ENCODE data around the gene ZNF280A. TPM values are rescaled to one million over a fixed set of nuclear protein-coding genes. Genes with fewer than 3 reads are reported as not detected.

ZNF280A gene
- total RNA-seq, 1 donor from 2014 or later = not detected

GRCh38 chr22:22554587-22555284, 34.7 kb upstream of the ZNF280A start:
- H3K36me3 Mint-ChIP-seq (ENCODE audit: insufficient read depth) = no peaks in the 10 kb centered on the region
- no peak overlapping the region for H3K27ac Mint-ChIP-seq
- peaks cover 41% of the 10 kb centered on the region for H3K27me3 Mint-ChIP-seq

GRCh38 chr22:22553735-22554586, 33.9 kb upstream of the ZNF280A start:
- H3K4me3 Mint-ChIP-seq (ENCODE audit: low read depth) = no peak overlapping the region
- peaks cover 48% of the 10 kb centered on the region for H3K27me3 Mint-ChIP-seq
- DNase-seq (ENCODE audit: low spot score, unreplicated experiment) = no peak
- H3K36me3 Mint-ChIP-seq (ENCODE audit: insufficient read depth) = no peaks in the 10 kb centered on the region
- no peaks in the 10 kb centered on the region for H3K4me1 Mint-ChIP-seq (ENCODE audit: low read depth)
- no peaks in the 10 kb centered on the region for H3K9me3 Mint-ChIP-seq (ENCODE audit: low read depth)
- H3K27ac Mint-ChIP-seq = no peak overlapping the region
- TF ChIP-seq CTCF (IDR thresholded peaks at IDR 0.05; ENCODE audit: unreplicated experiment) = no peak

More at GRCh38 chr22:22554587-22555284, 34.7 kb upstream of the ZNF280A start:
- Mint-ChIP-seq H3K9me3 (ENCODE audit: low read depth) (no peaks in the 10 kb centered on the region), H3K4me3 (ENCODE audit: low read depth) (no peak overlapping the region), H3K4me1 (ENCODE audit: low read depth) (no peaks in the 10 kb centered on the region)
- DNase-seq (ENCODE audit: low spot score, unreplicated experiment) = no peak
- no peak for TF ChIP-seq CTCF (IDR thresholded peaks at IDR 0.05; ENCODE audit: unreplicated experiment)

- peaks cover 56% of the 10 kb centered on the region for H3K27me3 Mint-ChIP-seq
Measured at GRCh38 chr22:22553141-22553540, 33.1 kb upstream of the ZNF280A start.

GRCh38 chr22:22552630-22553029, 32.6 kb upstream of the ZNF280A start:
- peaks cover 62% of the 10 kb centered on the region for H3K27me3 Mint-ChIP-seq
- H3K36me3 Mint-ChIP-seq (ENCODE audit: insufficient read depth) = no peaks in the 10 kb centered on the region
- H3K27ac Mint-ChIP-seq = no peak overlapping the region
- peak; percentile 36 for TF ChIP-seq CTCF (IDR thresholded peaks at IDR 0.05; ENCODE audit: unreplicated experiment)
- no peak for DNase-seq (ENCODE audit: low spot score, unreplicated experiment)
- no peak overlapping the region for H3K4me3 Mint-ChIP-seq (ENCODE audit: low read depth)
- H3K9me3 Mint-ChIP-seq (ENCODE audit: low read depth) = no peaks in the 10 kb centered on the region
- no peaks in the 10 kb centered on the region for H3K4me1 Mint-ChIP-seq (ENCODE audit: low read depth)

More at GRCh38 chr22:22553141-22553540, 33.1 kb upstream of the ZNF280A start:
- Mint-ChIP-seq H3K36me3 (ENCODE audit: insufficient read depth) (no peaks in the 10 kb centered on the region), H3K27ac (no peak overlapping the region), H3K9me3 (ENCODE audit: low read depth) (no peaks in the 10 kb centered on the region), H3K4me3 (ENCODE audit: low read depth) (no peak overlapping the region), H3K4me1 (ENCODE audit: low read depth) (no peaks in the 10 kb centered on the region)
- no peak for TF ChIP-seq CTCF (IDR thresholded peaks at IDR 0.05; ENCODE audit: unreplicated experiment)
- DNase-seq (ENCODE audit: low spot score, unreplicated experiment) = no peak

GRCh38 chr22:22550789-22551434, 30.8 kb upstream of the ZNF280A start:
- Mint-ChIP-seq H3K9me3 (ENCODE audit: low read depth) (no peaks in the 10 kb centered on the region), H3K27me3 (peaks cover 71% of the 10 kb centered on the region), H3K4me3 (ENCODE audit: low read depth) (no peak overlapping the region), H3K4me1 (ENCODE audit: low read depth) (no peaks in the 10 kb centered on the region), H3K27ac (no peak overlapping the region), H3K36me3 (ENCODE audit: insufficient read depth) (no peaks in the 10 kb centered on the region)
- no peak for TF ChIP-seq CTCF (IDR thresholded peaks at IDR 0.05; ENCODE audit: unreplicated experiment)
- DNase-seq (ENCODE audit: low spot score, unreplicated experiment) = no peak
